HG03135 (cell line): ENCODE measurements around the gene BBOX1.

Experiments
- ATAC-seq: cut with Tn5 transposase; IDR thresholded peaks from one replicate; pipeline ENCODE4 v1.9.1; 2021; ENCODE audit warnings: mild to moderate bottlenecking, moderate library complexity; ENCODE audit not compliant: unreplicated experiment

Gene BBOX1

DNA sequence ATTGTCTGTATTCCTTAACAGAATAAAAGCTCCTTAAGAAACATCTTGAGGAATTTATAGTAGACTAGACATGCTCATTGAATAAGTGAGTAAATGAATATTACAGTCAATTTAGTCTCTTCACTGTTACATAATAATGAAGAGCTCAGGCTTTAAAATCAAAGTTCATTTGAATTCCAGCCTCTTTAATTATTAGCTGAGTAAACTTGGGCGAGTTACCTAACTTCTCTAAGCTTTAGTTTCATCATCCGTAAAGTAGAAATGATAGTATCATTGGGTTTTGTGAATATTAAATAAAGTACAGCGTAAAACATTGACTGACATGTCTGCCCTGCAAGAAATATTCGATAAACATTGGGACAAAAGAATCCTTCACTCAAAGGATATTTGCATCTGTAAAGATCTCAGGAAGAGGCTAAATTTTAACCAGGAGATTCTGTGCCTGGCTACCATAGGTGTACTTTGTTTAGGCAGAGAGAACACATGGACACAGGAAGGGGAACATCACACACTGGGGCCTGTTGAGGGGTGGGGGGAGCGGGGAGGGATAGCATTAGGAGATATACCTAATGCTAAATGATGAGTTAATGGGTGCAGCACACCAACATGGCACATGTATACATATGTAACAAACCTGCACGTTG, 15.2 kb upstream of the BBOX1 start:
- no peak for ATAC-seq

DNA sequence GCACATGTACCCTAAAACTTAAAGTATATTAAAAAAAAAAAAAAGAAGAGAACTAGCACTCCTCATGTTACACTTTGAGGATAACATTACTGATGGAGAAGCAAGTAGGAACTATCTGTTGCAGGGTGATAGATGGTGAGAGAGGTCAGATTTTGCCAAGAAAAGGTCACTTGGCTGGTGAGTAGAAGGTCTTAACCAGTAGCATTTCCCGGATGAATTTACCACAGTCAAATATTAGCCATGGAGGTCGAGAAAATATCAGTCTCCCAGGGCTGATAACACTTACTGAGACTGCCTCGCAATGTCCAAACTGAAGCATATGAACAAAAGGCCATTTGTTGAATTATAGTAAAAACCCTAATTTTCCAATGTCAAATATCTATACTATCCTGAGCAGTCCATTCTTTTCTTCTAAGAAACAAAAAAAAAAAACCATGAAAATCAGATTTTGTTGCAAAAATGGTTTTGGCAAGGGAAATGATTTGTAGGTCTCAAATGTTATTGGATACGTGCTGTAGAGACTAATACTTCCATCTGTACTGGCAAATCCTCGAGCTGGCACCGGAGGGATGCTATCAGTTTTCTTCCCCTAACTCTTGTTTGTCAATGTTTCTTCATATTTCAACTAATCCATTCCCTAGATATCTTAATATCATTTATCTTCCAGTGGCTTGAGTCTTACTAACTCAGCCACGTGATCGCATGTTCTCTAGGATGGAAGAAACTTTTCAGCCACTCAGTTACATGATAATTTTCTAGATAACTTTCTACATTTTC, 14.5 kb upstream of the BBOX1 start:
- no peak for ATAC-seq

DNA sequence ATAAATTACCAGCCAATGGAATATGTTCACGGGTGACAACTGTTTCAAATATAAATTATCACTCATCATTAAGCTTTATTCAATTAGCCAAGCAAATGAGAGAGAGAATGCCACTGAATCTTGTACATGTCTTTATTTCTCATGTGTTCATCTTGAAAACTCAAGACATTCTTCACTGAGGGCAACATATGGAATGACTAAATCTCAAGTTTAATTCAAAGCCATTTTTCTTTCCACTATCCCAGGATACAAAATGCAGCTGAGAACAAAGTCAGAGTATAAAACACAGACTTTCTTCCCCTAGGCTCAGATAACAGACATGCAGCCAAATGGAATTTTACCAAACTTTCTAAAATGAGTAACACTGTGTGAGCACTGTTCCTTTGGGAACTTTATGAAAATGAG, 12.1 kb upstream of the BBOX1 start:
- no peak for ATAC-seq

DNA sequence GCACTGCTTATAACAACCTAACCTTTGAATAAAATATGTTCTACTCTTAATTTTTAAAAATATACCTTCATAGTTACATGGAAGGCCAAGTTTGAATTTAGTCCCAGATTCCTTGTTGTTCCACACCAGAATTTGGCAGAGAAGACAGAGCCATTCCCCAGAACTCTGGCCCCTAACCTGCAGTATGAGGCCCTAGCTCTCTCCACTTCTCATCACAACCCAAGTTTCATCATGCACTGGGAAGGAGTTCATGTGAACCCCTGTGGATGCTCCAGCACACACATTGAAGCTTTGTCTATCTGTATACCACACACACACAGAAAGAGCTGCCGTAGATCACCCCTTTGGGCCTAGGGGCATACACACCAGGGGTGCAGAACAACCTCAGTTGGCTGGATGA, 10.6 kb upstream of the BBOX1 start:
- ATAC-seq: no peak

DNA sequence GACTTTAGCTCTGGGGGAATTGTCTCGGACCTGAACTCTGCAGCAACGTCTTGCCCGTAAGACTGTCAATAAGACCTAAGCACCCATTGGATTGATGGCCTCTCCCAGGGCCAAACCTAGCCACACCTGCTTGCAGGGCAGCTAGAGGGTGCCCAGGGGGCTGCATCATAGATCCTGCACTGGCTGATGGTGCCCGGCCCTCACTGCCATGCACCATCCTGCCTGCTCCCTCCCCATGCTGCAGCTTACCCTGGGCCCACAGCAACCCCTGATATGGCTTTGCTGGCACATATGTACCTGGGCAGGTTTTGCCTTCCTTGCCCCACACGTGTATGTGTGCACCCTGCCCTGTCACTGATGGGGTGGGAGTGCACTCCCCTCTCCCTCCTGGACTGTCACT, 8.9 kb upstream of the BBOX1 start:
- no peak for ATAC-seq

DNA sequence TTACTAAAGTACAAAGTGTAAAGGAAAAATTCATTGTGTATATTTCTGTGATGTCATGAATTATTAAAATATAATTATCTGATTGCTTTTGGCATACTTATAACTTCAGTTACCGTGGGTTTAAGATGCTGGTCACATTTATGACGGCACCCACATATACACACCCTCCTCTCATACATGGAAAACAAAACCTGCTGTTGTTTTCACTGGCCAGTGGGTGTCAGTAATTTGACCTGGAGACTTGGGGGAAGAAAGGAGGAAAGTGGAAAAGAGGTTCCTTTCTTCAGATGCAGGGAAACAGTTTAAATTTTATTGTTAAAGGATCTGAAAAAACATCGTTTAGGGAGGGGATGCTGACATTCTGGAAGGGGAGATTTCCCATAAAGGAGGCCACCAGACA, 742 bp upstream of the BBOX1 start:
- no peak for ATAC-seq

DNA sequence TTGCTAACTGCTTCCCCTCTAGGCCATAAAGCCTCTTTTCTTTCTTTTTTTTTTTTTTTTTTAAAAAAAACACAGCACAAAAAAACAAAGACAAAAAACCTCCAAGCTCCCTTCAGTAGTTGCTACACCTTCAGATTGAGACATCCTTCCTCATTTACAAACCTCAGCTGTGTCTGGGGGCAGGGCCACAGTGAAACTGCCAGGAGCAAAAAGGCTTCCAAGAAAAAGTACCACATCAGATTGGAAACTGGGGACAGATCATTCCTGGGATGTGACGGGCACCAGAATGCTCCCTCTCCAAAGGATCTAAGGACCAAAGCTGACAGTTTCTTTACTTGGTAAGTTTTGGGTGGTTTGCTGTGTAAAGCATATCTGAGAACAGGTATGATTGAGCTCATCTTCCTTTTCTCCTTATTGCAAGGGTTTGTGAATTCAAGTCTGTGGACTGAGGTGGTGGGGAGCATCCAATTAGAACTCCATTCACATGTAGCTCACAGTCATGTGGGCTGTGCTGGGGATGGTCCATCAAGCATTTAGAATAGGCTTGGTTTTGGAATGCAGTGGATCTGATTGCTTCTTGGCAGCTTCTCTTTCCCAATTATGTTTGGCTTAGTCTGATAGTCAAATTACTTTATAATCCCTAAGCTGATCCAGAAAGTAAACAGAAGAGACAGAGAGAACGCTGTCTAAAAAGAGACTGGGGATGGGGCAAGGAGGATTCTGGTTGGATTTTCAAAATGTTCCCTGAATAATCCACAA, 705 bp downstream of the BBOX1 start:
- ATAC-seq: no peak

DNA sequence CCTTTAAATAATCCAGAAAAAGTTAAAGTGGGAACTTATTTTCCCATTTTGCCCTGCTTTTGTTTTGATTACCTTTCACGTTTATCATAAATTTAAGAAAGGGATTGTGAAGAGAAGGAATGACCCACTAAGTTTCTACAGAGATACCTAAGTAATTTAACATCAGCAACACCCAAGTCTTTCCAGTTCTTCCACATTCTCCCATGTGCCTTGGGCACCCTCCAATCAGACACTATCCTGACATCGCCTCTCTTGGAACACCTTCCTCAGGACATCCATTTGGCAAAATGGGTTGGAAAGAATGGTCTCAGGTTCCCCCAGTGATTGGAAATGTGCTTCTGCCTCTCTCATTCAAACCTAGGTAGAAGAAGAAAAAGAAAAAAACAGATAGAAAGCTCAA, 6.3 kb downstream of the BBOX1 start:
- ATAC-seq: no peak

DNA sequence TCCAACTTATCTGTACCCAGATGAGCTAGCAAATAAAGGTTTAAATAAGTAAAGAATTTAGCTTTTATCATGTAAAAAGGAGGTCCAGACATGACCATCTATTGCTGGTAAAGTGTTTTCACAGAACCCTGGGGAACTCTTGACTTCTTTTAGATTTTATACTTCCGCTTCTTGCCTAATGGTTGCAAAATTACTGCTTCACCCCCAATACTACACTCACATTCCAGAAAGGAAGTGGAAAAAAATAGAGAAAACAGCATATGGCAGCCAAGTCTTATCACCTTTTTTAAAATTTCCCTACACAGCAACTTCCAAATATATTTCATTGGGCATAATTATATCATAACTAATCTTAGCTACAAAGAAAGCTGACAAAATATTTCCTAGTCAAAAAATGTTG, 12.1 kb downstream of the BBOX1 start:
- ATAC-seq: no peak

DNA sequence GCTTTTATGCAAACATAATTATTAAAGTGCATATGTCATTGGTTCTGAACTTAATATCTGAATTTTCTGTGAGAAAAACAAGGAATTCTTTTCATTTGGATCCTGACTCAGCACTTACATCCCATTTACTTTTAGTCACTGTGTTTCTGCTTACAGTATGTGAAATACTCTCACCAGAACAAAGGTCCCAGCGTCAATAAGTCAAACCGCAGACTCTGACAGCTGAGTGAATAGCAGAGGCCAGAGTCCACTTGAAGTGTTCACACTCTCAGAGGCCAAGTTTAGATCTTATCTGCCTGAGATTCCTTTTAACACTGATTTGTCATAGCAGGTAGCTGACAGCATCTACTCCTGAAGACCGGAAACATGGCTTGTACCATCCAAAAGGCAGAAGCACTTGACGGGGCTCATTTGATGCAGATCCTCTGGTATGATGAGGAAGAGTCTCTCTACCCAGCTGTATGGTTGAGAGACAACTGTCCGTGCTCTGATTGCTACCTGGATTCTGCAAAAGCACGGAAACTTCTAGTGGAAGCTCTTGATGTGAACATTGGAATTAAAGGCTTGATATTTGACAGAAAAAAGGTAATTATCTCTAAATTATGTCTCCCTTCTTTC, 14.6 kb downstream of the BBOX1 start:
- ATAC-seq: no peak

DNA sequence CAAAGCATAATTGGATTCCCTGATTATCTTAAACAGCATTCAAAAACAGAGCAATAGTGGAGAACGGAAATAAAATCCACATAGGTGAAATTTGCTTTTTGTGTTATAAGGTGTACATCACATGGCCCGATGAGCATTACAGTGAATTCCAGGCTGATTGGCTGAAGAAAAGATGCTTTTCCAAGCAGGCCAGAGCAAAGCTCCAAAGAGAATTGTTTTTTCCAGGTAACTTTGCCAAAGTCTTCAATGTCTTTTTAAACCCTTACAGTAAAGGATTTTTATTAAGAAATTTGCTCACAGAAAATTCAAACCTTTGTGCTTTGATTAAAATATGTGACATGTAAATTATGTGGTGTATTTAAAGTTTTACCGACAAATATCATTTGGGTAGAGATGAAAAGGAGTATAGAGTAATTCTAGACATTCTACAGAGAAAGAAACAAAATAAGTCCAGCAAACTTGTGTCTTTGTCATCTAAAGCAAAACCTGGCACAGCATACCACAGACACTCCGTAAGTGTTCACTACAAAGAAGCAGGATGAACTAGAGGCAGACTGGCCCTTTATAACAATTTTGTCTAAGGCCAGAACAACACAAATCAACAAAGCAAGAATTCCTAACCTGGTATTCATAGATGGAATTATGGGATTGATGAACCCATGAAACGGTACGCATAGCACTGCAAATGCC, 16.6 kb downstream of the BBOX1 start:
- ATAC-seq: no peak

DNA sequence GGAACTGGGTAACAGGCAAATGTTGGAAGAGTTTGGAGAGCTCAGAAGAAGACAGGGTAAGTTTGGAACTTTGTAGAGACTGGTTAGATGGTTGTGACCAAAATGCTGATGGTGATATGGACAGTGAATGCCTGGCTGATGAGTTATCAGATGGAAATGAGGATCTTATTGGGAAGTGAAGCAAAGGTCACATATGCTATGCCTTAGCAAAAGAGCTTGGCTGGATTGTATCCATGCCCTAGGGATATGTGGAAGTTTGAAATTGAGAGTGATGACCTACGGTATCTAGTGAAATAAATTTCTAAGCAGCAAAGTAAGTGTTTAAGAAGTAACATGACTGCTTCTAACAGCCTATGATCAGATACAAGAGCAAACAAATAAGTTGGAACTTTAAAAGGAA, 17.8 kb downstream of the BBOX1 start:
- ATAC-seq: no peak

DNA sequence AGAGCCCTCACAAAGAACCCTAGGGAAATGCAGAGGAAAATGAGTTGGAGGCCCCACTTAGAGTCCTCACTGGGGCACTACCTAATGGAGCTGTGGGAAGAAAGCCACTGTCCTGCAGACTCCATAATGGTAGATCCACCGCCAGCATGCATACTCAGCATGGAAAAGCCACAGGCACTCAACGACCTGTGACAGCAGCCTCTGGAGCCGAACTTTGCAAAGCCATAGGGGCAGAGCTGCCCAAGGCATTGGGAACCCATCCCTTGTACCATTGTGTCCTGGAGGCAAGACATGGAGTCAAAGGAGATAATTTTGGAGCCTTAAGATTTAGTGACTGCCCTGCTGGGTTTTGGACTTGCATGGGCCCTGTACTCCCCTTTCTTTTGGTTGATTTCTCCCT, 18.8 kb downstream of the BBOX1 start:
- ATAC-seq: no peak

DNA sequence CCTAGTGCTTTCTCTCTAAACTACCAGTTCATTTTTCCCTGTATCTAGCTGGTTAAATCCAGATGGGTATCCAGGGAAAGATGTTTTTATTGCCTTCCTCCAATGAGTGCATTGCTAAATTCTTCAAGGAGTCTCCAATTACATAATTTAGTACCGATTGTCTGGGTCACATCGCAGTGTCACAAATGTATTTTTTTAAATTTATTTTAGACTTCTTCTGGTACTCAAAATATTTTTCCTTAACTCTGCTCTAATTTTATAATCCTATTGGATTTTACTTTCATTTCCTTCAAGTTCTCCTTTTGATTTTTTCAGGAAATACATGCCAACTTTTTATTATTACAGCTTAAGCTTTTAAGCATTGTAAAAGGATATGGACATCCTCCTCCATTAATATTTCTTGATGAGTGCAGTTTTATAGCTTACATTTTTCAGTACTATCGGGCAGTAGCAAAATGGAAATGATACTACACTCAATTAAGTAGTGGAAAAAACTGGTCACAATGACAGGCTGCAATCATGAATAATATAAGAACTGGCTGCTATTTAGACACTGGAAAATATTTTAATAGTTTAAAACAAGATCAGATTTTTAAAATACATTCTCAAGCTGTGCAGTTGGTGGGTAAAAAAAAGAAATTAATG, 20.3 kb downstream of the BBOX1 start:
- no peak for ATAC-seq

DNA sequence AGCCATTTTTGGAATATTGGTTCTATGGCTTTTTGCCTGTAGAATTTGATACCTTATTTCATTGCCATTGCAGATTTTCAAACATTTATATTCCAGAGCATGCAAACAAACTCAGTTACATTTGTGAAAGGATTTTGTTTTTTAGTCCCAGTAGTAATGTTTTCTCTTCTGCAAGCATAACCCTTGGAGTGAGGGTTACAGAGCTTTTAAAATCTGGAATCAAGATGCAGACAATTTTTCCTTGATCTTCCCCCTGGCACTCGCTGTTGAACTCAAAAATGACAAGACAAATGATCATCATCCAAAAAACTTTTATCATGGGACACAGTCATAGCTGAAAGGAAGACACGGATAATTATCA, 20.8 kb downstream of the BBOX1 start:
- no peak for ATAC-seq

DNA sequence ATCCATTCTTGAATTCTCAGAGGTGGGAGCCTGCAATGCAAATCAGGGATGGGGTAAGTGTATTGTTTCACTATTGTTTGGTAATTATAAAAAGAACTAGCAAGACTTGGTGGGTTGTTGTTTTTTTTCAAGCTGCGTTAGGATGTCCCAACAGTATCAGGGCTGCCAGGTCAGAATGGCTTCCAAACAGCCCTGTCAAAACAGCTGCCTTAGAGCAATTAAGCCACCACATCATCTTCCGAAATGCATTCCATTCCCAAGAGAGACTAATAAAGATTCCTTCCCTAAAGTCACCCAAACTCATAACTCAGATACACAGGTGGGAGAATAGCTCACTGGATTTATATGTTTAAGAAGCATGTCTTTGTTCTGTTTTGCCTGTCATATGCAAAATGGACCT, 23.5 kb downstream of the BBOX1 start:
- no peak for ATAC-seq

DNA sequence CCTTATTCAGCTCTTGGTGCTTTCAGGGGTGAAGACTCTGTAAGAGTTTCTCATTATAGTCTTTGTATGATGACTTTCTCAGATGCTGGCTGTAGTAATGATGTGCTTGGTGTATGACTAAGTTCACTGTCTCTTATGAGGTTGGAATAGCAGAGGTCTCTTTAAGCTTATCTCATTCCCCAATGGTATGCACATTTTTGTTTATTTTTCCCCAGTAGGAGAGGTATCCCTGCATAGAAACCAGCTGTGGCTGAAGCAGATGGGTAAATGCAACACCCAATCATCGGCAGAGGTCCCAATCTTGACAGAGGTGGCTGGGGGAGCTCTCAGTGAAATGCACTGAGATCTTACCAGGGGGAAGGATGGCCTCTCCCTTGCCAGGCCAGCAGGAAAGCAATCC, 34.6 kb downstream of the BBOX1 start:
- ATAC-seq: no peak

DNA sequence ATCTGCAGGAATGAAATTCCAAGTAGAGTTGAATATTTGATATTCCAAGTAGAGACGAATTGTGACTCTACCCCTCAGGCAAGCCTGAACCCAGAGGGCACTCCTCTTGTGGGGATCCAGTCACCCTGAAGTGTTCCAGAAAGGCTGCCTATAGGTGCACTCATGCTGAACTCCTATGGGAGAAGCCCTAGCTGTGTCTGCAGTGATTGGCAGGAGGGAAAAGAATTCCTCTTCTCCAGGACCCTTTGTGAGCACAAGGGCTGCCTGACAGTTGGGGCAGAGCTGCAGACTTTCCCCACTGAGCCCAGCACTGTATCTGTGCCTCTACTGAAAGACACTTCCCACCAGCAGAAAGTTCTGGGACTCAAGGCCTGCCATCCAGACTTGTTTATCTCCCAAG, 35.0 kb downstream of the BBOX1 start:
- ATAC-seq: no peak

DNA sequence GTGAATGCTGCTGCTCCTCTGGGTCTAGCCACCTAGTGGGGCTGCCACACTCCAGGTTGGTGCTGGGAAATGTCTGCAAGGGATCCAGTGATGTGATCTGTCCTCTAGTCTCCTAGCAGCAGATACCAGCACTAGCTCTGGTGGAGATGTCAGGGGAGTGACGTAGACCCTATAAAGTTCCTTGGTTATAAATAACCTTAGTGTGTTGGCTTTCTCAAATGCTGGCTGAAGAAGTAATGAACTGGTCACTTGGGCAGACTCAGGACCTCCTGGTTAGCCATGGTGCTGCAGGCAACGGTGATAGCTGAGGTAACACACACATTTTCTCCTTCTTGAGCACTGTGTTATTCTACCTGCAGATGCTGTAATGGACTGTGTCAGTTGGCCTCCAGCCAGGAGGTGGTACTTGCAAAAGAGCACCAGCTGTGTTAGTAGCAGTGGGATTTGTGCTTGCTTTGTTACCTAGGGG, 35.5 kb downstream of the BBOX1 start:
- ATAC-seq: no peak

DNA sequence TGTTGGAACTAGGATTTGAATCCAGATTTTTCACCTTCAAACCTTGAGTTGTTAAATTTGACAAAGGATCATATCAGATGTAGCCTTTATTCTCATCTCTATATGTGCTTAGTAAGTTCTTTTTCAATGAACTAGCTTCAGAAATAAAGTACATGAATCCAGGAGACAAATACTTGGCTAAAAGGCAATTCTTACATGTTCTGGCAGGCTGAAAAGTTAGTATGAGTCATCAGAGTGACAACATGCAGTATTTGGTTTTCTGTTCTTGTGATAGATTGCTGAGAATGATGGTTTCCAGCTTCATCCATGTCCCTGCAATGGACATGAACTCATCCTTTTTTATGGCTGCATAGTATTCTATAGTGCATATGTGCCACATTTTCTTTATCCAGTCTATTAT, 40.4 kb downstream of the BBOX1 start:
- ATAC-seq: no peak

DNA sequence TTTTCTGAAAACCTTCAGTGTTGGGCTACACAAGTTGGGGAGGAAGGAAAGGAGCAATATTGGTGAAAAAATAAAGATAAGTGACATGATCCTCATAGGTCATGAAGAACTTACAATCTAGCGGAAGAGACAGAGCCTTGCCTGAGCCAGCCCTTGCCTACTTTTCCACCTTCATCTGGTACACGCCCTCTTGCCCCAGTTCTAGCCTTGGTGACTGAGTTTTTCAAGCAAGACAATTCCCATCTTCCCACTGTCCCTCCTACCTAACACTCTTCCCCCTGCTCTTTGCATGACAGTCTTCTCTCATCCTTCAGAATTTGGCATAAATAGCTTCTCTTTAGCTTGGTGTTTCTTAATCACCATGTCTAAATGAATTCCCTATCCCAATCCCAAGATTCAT, 42.6 kb downstream of the BBOX1 start:
- no peak for ATAC-seq
